ENCODE results near the gene AUP1.

- TF ChIP-seq CTCF (IDR thresholded peaks at IDR 0.05; ENCODE audit: low read depth, low read length) = no peak
- no peak for TF ChIP-seq EZH2phosphoT487 (IDR thresholded peaks at IDR 0.05; ENCODE audit: low read depth)
Measured at GRCh38 chr2:74500578-74500946, 28.9 kb downstream of the AUP1 start.
